CD4-positive, alpha-beta T cell (primary cell): ENCODE measurements around the gene LARGE1. TPM values are rescaled to one million over a fixed set of nuclear protein-coding genes. Genes with fewer than 3 reads are reported as not detected.

Experiments
- ATAC-seq: fragments of 200-7000 bp; cut with Tn5 transposase; one replicate; pipeline ENCODE4 v1.10.0; 2022; ENCODE audit warnings: mild to moderate bottlenecking; ENCODE audit not compliant: poor library complexity
- CTCF ChIA-PET: fragments of 350-600 bp; sonication (Branson Sonifier 250); formaldehyde crosslinking; loops from one replicate; lab custom pipeline; 2021; ENCODE audit warnings: antibody characterized with exemption, inconsistent platforms; lab: Charles Lee
- POLR2A ChIA-PET: fragments of 350-600 bp; sonication (Branson Sonifier 250); formaldehyde crosslinking; loops from one replicate; lab custom pipeline; 2021; ENCODE audit warnings: antibody characterized with exemption, inconsistent platforms; lab: Charles Lee
- DNase-seq, 14 experiments: peaks; one replicate each; pipeline ENCODE4 v3.0.0-alpha.2; 2013 to 2020; ENCODE audit warnings: mixed read lengths in 2 of 14
- H3K27ac ChIP-seq, 2 donors: one replicate each; pipeline versions ENCODE4 v1.5.1 to v1.7.0; 2013; ENCODE audit warnings: low read length in 2 of 2, low read depth in 1 of 2, mild to moderate bottlenecking in 1 of 2
- H3K27me3 ChIP-seq, 2 experiments: 1 replicate in 1 of 2; 2 replicates in 1 of 2; pipeline versions ENCODE4 v1.6.1 to v1.7.0; 2013; ENCODE audit warnings: low read length in 2 of 2, control low read depth in 1 of 2, mild to moderate bottlenecking in 1 of 2, moderate library complexity in 1 of 2; ENCODE audit not compliant: insufficient read depth in 2 of 2, control insufficient read depth in 1 of 2
- H3K36me3 ChIP-seq: one replicate; pipeline ENCODE4 v1.6.1; 2013; ENCODE audit warnings: low read length, control low read depth; ENCODE audit not compliant: insufficient read depth
- H3K4me1 ChIP-seq: one replicate; pipeline ENCODE4 v1.6.1; 2013; ENCODE audit warnings: low read length, control low read depth; ENCODE audit not compliant: insufficient read depth
- H3K4me3 ChIP-seq: one replicate; pipeline ENCODE4 v1.5.1; 2013; ENCODE audit warnings: mild to moderate bottlenecking, low read length, moderate library complexity
- H3K9me3 ChIP-seq, 2 experiments: 1 replicate in 1 of 2; 2 replicates in 1 of 2; pipeline versions ENCODE4 v1.6.1 to v1.7.0; 2013; ENCODE audit warnings: low read length in 2 of 2, mild to moderate bottlenecking in 2 of 2, control low read depth in 1 of 2, moderate library complexity in 1 of 2; ENCODE audit not compliant: control insufficient read depth in 1 of 2, insufficient read depth in 1 of 2
- H3K27ac Mint-ChIP-seq: one replicate; pipeline ENCODE4 v1.8.0; 2020; ENCODE audit warnings: mixed read lengths
- H3K27me3 Mint-ChIP-seq: one replicate; pipeline ENCODE4 v1.8.0; 2021; ENCODE audit warnings: mixed read lengths
- H3K36me3 Mint-ChIP-seq: one replicate; pipeline ENCODE4 v1.8.0; 2021; ENCODE audit warnings: low read depth, mixed read lengths
- H3K4me1 Mint-ChIP-seq: one replicate; pipeline ENCODE4 v1.8.0; 2021; ENCODE audit warnings: low read depth, mixed read lengths
- H3K4me3 Mint-ChIP-seq: one replicate; pipeline ENCODE4 v1.8.0; 2020; ENCODE audit warnings: mild to moderate bottlenecking, mixed read lengths
- H3K9me3 Mint-ChIP-seq: one replicate; pipeline ENCODE4 v1.8.0; 2020; ENCODE audit warnings: mixed read lengths
- intact Hi-C, 2 experiments: fragments of 100-400 bp; cut with DNase I in 1 of 2; cut with micrococcal nuclease in 1 of 2; formaldehyde crosslinking; loops; one replicate each; pipeline versions ENCODE4 v1.15.1 to v1.9.0; 2023 to 2025; cut with DNase I, micrococcal nuclease
- total RNA-seq, 174 experiments: library from RNA in 2 of 174; stranded (reverse) in 2 of 174; gene quantifications; one replicate each; pipeline ENCODE4 v1.2.3 and lab custom pipeline; 2021 to 2026
- TF ChIP-seq, protein P1 (sequence below): fragments of 200-600 bp; IDR thresholded peaks from one replicate; pipeline ENCODE4 v1.8.0; 2022; ENCODE audit warnings: antibody characterized with exemption, mild to moderate bottlenecking

The LARGE1 gene
- total RNA-seq, 2 experiments from 2014 or later, result 0.14 to 0.70 TPM

DNA sequence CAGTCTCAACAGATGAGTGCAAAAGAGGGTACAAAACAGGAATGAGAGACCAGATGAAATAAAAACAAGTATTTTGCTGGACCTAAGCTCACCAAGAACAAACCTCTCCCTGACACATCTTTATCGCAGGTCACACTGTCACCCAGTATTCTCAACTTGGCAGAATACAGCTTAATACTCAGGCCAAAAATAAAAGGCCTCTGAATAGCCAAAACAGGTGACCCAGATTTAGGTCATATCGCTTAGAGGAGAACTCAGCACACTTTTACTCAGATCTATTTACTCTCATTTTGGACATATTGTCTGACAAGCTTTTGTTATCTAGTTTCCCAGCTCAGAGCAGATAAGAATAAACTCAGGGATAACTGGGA lies 645.2 kb downstream of the LARGE1 start:
- Mint-ChIP-seq H3K4me1 (no peaks in the 10 kb centered on the region), H3K9me3 (no peaks in the 10 kb centered on the region), H3K27ac (no peak overlapping the region), H3K4me3 (no peak overlapping the region), H3K27me3 (no peaks in the 10 kb centered on the region), H3K36me3 (no peaks in the 10 kb centered on the region)
- ChIA-PET POLR2A (no interaction called here), CTCF (no interaction called here)
- intact Hi-C loops, result no loop called here
- H3K9me3 ChIP-seq, result peaks cover 0 to 4% of the 10 kb centered on the region in 2 experiments
- no peaks in the 10 kb centered on the region for H3K4me1 ChIP-seq
- H3K36me3 ChIP-seq, result no peaks in the 10 kb centered on the region
- DNase-seq (no peak), ATAC-seq (no peak)
- H3K27ac ChIP-seq, result no peak overlapping the region
- no peak overlapping the region for H3K4me3 ChIP-seq
- TF ChIP-seq, protein P1, sequence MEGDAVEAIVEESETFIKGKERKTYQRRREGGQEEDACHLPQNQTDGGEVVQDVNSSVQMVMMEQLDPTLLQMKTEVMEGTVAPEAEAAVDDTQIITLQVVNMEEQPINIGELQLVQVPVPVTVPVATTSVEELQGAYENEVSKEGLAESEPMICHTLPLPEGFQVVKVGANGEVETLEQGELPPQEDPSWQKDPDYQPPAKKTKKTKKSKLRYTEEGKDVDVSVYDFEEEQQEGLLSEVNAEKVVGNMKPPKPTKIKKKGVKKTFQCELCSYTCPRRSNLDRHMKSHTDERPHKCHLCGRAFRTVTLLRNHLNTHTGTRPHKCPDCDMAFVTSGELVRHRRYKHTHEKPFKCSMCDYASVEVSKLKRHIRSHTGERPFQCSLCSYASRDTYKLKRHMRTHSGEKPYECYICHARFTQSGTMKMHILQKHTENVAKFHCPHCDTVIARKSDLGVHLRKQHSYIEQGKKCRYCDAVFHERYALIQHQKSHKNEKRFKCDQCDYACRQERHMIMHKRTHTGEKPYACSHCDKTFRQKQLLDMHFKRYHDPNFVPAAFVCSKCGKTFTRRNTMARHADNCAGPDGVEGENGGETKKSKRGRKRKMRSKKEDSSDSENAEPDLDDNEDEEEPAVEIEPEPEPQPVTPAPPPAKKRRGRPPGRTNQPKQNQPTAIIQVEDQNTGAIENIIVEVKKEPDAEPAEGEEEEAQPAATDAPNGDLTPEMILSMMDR, result no peak
- H3K27me3 ChIP-seq, result no peaks in the 10 kb centered on the region

DNA sequence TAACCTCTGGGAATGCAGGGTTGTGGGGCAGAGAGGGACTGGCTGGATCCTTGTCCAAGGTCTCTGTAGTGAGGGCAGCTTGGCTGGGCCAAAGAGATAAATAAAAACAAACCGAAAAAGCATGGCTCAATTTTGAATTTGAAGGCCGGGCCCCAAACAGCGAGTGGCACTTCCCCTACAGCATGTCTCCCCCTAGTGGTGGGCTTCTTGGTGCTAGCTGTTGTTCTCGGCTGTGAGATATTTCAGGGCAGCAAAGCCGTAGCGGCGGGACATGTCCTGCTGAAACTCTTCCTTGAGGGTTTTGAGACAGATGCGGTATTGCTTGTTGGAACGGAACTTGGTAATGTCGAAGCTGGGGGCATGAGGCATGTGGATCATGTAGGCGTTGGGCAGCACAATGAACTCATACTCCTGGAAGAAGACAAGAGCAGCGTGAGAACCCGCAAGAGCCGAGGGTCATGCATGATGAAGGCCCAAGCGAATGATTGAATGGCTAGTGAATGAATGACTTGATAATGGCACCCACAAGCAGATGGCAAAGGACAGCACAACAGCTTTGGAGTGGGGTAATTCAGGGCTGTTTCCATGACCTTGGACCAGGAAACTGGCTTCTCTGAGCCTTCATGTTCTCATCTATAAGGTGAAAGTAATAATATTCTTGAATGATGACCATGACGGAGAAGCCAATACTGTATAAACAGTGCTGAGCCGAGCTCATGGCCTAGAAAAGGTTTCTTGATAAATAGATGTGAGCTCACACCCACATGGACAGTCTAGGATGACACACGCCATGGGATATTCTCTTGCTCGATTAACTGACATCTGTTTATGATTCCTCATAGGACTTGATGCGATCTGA lies 645.8 kb downstream of the LARGE1 start:
- TF ChIP-seq, protein P1, result peak; percentile 21
- no peaks in the 10 kb centered on the region for H3K36me3 ChIP-seq
- H3K9me3 Mint-ChIP-seq, result no peaks in the 10 kb centered on the region
- no peaks in the 10 kb centered on the region for H3K36me3 Mint-ChIP-seq
- no peaks in the 10 kb centered on the region for H3K27me3 ChIP-seq
- H3K4me3 Mint-ChIP-seq, result no peak overlapping the region
- no peak overlapping the region for H3K27ac Mint-ChIP-seq
- CTCF ChIA-PET, result no interaction called here
- H3K4me1 ChIP-seq, result no peaks in the 10 kb centered on the region
- no peak overlapping the region for H3K27ac ChIP-seq
- H3K27me3 Mint-ChIP-seq, result no peaks in the 10 kb centered on the region
- no peak for ATAC-seq
- no peaks in the 10 kb centered on the region for H3K4me1 Mint-ChIP-seq
- intact Hi-C loops, result no loop called here
- no peak overlapping the region for H3K4me3 ChIP-seq
- peak in 2 of 14 experiments; percentile 7 to 19 for DNase-seq
- peaks cover 0 to 4% of the 10 kb centered on the region in 2 experiments for H3K9me3 ChIP-seq
- POLR2A ChIA-PET, result no interaction called here

DNA sequence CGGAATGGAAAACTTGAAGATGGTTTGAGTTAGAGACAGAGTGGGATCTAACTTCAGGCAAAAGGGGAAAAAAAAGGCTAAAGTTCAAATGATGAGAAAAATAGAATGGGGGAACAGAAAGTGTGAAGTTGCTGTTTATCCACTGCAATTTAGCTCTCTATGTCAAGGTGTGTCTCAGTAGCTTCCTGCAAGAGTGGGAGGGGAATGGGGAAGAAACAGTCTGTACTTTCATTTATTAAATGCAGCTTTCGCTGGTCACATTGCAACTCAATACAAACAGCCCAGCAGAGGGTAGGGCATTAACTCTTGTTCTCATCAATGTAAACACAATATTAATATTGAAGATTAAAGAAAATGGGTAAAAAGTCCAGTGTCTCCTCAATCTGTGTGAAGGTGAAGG lies 647.4 kb downstream of the LARGE1 start:
- intact Hi-C loops, result no loop called here
- Mint-ChIP-seq H3K27ac (no peak overlapping the region), H3K9me3 (no peaks in the 10 kb centered on the region), H3K4me1 (no peaks in the 10 kb centered on the region), H3K36me3 (no peaks in the 10 kb centered on the region), H3K4me3 (no peak overlapping the region), H3K27me3 (no peaks in the 10 kb centered on the region)
- H3K9me3 ChIP-seq, result peaks cover 0 to 4% of the 10 kb centered on the region in 2 experiments
- H3K36me3 ChIP-seq, result no peaks in the 10 kb centered on the region
- TF ChIP-seq, protein P1, result no peak
- no peak overlapping the region for H3K4me3 ChIP-seq
- no peak for DNase-seq
- ChIA-PET POLR2A (no interaction called here), CTCF (no interaction called here)
- no peak for ATAC-seq
- H3K27ac ChIP-seq, result no peak overlapping the region
- no peaks in the 10 kb centered on the region for H3K27me3 ChIP-seq
- no peaks in the 10 kb centered on the region for H3K4me1 ChIP-seq
